IMR-90 (cell line): ENCODE measurements around the gene RPL6.

Experiments used
- CEBPB ChIP-seq: IDR thresholded peaks from 2 replicates; pipeline ENCODE4 v1.6.1; 2012; ENCODE audit warnings: low read depth, low read length, improper control_type of control experiment
- POLR2A ChIP-seq: IDR thresholded peaks from 2 replicates; pipeline ENCODE4 v1.6.1; 2012; ENCODE audit warnings: mild to moderate bottlenecking, low read depth, low read length
- SMC3 ChIP-seq: fragments of 150-350 bp; IDR thresholded peaks from 2 replicates; pipeline ENCODE4 v1.6.1; 2016; ENCODE audit warnings: low read depth, mild to moderate bottlenecking, antibody characterized with exemption, low read length, moderate library complexity
- TF ChIP-seq, protein P1 (sequence below): conservative IDR thresholded peaks from 2 replicates; pipeline ENCODE4 v1.5.1; 2012; ENCODE audit warnings: mild to moderate bottlenecking, low read depth, low read length, improper control_type of control experiment

DNA sequence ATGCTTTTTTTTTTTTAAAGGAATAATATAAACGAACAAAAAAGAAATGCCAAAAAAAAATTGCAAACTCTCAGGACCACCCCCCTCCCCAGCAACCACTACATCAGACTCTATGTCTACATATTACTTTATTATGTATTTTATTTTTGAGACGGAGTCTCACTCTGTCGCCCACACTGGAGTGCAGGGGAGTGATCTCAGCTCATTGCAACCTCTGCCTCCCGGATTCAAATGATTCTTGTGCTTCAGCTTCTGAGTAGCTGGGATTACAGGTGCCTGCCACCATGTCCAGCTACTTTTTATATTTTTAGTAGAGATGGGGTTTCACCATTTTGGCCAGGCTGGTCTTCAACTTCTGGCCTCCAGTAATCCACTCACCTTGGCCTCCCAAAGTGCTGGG lies 50.1 kb downstream of the RPL6 start:
- TF ChIP-seq, protein P1, sequence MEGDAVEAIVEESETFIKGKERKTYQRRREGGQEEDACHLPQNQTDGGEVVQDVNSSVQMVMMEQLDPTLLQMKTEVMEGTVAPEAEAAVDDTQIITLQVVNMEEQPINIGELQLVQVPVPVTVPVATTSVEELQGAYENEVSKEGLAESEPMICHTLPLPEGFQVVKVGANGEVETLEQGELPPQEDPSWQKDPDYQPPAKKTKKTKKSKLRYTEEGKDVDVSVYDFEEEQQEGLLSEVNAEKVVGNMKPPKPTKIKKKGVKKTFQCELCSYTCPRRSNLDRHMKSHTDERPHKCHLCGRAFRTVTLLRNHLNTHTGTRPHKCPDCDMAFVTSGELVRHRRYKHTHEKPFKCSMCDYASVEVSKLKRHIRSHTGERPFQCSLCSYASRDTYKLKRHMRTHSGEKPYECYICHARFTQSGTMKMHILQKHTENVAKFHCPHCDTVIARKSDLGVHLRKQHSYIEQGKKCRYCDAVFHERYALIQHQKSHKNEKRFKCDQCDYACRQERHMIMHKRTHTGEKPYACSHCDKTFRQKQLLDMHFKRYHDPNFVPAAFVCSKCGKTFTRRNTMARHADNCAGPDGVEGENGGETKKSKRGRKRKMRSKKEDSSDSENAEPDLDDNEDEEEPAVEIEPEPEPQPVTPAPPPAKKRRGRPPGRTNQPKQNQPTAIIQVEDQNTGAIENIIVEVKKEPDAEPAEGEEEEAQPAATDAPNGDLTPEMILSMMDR = no peak
- TF ChIP-seq POLR2A (no peak), CEBPB (no peak), SMC3 (no peak)
